PFSK-1 (cell line): ENCODE data around the gene KAZN.

Experiments
- FOXP2 ChIP-seq: optimal IDR thresholded peaks from 2 replicates; pipeline ENCODE3; 2011; ENCODE audit warnings: borderline replicate concordance, control low read depth, inconsistent platforms; ENCODE audit not compliant: insufficient read depth; ENCODE audit errors: extremely low read length, extremely low read depth
- POLR2AphosphoS5 ChIP-seq: IDR thresholded peaks from 2 replicates; pipeline ENCODE4 v1.6.1; 2012; ENCODE audit warnings: low read depth, mild to moderate bottlenecking, control low read depth, low read length, moderate library complexity
- SIN3A ChIP-seq: IDR thresholded peaks from 2 replicates; pipeline ENCODE4 v1.6.1; 2012; ENCODE audit warnings: mild to moderate bottlenecking, low read length, moderate library complexity, borderline replicate concordance; ENCODE audit not compliant: insufficient read depth
- TAF1 ChIP-seq: IDR thresholded peaks from 2 replicates; pipeline ENCODE4 v1.6.1; 2012; ENCODE audit warnings: low read length, control low read depth, borderline replicate concordance; ENCODE audit not compliant: insufficient read depth
- TF ChIP-seq, protein P1 (sequence below), 2 experiments: IDR thresholded peaks; 2 replicates each; pipeline versions ENCODE4 v1.6.1 to v1.8.0; 2011 to 2012; ENCODE audit warnings: low read depth in 2 of 2, low read length in 2 of 2, control low read depth in 1 of 2, inconsistent platforms in 1 of 2, mild to moderate bottlenecking in 1 of 2, moderate library complexity in 1 of 2; ENCODE audit not compliant: insufficient read depth in 1 of 2

KAZN gene

DNA sequence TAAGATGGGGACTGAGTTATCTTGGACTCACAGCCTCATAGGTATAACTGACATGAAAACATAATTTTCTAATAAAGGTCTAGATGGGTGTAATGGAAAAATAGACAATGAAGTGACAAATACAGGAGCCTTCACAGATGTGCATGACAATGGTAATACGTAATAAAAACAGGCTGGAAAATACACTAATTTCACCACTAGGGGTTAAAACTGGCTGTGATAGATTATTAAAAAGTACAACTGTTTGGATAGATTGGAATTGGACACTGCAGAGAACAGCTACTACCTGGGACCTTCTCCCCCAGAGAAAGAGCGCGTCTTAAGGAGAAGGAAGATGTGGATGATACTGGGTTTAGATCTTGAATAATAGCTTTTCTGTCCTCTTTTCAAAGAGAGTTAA, 9.8 kb downstream of the KAZN start:
- TF ChIP-seq FOXP2 (no peak), POLR2AphosphoS5 (no peak), TAF1 (no peak), SIN3A (no peak)
- TF ChIP-seq, protein P1, sequence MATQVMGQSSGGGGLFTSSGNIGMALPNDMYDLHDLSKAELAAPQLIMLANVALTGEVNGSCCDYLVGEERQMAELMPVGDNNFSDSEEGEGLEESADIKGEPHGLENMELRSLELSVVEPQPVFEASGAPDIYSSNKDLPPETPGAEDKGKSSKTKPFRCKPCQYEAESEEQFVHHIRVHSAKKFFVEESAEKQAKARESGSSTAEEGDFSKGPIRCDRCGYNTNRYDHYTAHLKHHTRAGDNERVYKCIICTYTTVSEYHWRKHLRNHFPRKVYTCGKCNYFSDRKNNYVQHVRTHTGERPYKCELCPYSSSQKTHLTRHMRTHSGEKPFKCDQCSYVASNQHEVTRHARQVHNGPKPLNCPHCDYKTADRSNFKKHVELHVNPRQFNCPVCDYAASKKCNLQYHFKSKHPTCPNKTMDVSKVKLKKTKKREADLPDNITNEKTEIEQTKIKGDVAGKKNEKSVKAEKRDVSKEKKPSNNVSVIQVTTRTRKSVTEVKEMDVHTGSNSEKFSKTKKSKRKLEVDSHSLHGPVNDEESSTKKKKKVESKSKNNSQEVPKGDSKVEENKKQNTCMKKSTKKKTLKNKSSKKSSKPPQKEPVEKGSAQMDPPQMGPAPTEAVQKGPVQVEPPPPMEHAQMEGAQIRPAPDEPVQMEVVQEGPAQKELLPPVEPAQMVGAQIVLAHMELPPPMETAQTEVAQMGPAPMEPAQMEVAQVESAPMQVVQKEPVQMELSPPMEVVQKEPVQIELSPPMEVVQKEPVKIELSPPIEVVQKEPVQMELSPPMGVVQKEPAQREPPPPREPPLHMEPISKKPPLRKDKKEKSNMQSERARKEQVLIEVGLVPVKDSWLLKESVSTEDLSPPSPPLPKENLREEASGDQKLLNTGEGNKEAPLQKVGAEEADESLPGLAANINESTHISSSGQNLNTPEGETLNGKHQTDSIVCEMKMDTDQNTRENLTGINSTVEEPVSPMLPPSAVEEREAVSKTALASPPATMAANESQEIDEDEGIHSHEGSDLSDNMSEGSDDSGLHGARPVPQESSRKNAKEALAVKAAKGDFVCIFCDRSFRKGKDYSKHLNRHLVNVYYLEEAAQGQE (IDR thresholded peaks at IDR 0.05; ENCODE audit: insufficient read depth in 1 of 2, low read depth in 2 of 2, low read length in 2 of 2): no peak

DNA sequence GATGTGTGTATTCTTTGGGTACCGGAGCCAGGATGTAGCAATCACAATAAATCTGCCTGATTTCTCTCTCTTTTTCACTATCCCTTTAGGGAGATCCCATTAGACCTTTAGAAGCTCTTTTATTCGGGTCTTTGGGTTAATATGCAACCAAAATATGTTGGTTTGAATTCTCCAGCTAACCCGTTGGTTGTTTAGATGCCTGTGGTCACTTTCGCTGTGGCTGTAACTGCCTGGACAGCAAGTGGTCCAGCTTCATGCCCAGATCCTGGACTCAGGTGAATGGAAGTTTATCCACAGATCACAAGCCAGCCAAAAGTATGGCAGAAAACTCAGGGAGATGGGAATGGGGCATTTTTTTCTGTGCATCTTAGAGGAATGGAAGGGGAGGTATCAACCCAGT, 12.3 kb downstream of the KAZN start:
- TF ChIP-seq SIN3A (no peak), POLR2AphosphoS5 (no peak), TAF1 (no peak), FOXP2 (no peak)
- TF ChIP-seq, protein P1 (IDR thresholded peaks at IDR 0.05; ENCODE audit: insufficient read depth in 1 of 2, low read depth in 2 of 2, low read length in 2 of 2): no peak

DNA sequence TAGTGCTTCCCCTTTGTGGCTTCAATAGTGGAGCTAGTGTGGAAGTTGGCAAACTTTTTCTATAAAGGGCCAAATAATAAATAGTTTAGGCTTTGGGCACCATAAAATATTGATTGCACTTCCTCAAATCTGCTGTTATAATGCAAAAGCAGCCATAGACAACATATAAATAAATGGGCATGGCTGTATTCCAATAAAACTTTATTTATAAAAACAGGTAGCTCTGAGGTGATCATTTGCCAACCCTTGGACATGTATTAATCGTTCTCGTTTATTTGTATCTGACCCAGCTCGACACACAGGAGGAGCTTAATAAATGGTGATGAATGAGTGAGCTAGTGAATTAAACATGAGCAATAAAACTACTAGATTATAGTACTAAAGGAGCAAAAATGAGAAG, 13.3 kb downstream of the KAZN start:
- TF ChIP-seq, protein P1 (IDR thresholded peaks at IDR 0.05; ENCODE audit: insufficient read depth in 1 of 2, low read depth in 2 of 2, low read length in 2 of 2): no peak
- TF ChIP-seq SIN3A (no peak), POLR2AphosphoS5 (no peak), TAF1 (no peak), FOXP2 (no peak)

DNA sequence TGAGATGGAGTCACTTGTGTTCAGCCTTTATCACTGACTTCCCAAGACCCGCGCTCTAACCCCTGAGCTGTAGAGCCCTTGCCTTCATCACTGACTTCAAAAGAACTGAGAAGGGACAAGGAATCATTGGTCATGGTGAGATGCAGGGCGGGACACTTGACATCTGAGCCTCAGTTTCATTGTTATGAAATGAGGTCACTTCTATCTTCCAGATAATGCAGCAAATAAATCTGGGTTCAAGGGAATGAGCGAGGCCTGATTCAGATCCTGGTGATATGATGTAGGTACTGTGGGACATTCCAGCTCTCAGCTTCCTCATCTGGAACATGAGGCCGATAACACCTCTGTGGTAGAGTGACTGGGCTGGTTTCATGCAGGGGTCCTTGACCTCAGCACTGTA, 13.8 kb downstream of the KAZN start:
- TF ChIP-seq POLR2AphosphoS5 (no peak), FOXP2 (no peak), SIN3A (no peak), TAF1 (no peak)
- TF ChIP-seq, protein P1 (IDR thresholded peaks at IDR 0.05; ENCODE audit: insufficient read depth in 1 of 2, low read depth in 2 of 2, low read length in 2 of 2): no peak

DNA sequence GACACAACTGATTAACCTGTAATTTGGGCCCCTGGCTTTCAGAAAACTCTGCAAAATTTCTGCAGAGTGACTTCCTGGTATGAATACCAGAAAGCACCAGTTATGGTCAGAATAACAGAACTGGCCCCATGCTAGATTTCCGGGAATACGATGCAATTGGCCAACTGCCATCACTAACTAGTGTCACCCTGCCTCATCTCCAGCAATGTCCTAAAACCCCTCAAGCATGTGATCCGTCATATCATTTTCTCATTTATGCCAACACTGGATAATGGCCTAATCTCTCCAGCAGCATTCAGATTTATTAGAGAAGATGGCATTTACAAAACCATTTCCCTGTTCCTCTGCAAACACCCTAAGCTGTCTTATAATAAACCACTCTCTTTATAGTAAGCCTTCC, 15.4 kb downstream of the KAZN start:
- no peak for TF ChIP-seq POLR2AphosphoS5
- TF ChIP-seq, protein P1 (IDR thresholded peaks at IDR 0.05; ENCODE audit: insufficient read depth in 1 of 2, low read depth in 2 of 2, low read length in 2 of 2): no peak
- no peak for TF ChIP-seq SIN3A
- TF ChIP-seq TAF1: no peak
- no peak for TF ChIP-seq FOXP2
